Measurements from ENCODE around the gene GIPC2.
"Not testable (repeated sequence)": the region's sequence is repeated elsewhere in the genome, so short reads cannot be mapped to it uniquely, and the experiment has no call there.

Gene GIPC2

GRCh38 chr1:78113156-78113916 is 67.6 kb downstream of the GIPC2 start:
- Histone ChIP-seq H3K9ac (ENCODE audit: low read length) (no peak overlapping the region), H3K4me1 (ENCODE audit: control insufficient read depth, insufficient read depth, low read length) (peaks cover 3% of the 10 kb centered on the region), H3K27ac (ENCODE audit: low read depth, low read length) (no peak overlapping the region), H3K36me3 (ENCODE audit: control insufficient read depth, insufficient read depth, low read length) (no peaks in the 10 kb centered on the region), H3K27me3 (ENCODE audit: control insufficient read depth, insufficient read depth, low read length) (no peaks in the 10 kb centered on the region), H3K4me3 (ENCODE audit: low read length) (no peak overlapping the region)

- no peak overlapping the region for H3K9ac ChIP-seq (ENCODE audit: low read length)
- H3K4me1 ChIP-seq (ENCODE audit: control insufficient read depth, insufficient read depth, low read length) = peaks cover 3% of the 10 kb centered on the region
- H3K4me3 ChIP-seq (ENCODE audit: low read length) = no peak overlapping the region
- no peaks in the 10 kb centered on the region for H3K36me3 ChIP-seq (ENCODE audit: control insufficient read depth, insufficient read depth, low read length)
- no peak overlapping the region for H3K27ac ChIP-seq (ENCODE audit: low read depth, low read length)
- H3K27me3 ChIP-seq (ENCODE audit: control insufficient read depth, insufficient read depth, low read length) = no peaks in the 10 kb centered on the region
Observed at GRCh38 chr1:78114034-78114956, 68.5 kb downstream of the GIPC2 start.

- H3K4me1 ChIP-seq (ENCODE audit: control insufficient read depth, insufficient read depth, low read length); H3K4me3 ChIP-seq (ENCODE audit: low read length); H3K36me3 ChIP-seq (ENCODE audit: control insufficient read depth, insufficient read depth, low read length); H3K9ac ChIP-seq (ENCODE audit: low read length); H3K27me3 ChIP-seq (ENCODE audit: control insufficient read depth, insufficient read depth, low read length); H3K27ac ChIP-seq (ENCODE audit: low read depth, low read length): not testable (repeated sequence)
Observed at GRCh38 chr1:78120485-78120884, 74.7 kb downstream of the GIPC2 start.

- no peak overlapping the region for H3K9ac ChIP-seq (ENCODE audit: low read length)
- H3K27ac ChIP-seq (ENCODE audit: low read depth, low read length) = no peak overlapping the region
- H3K4me3 ChIP-seq (ENCODE audit: low read length) = no peak overlapping the region
- no peaks in the 10 kb centered on the region for H3K4me1 ChIP-seq (ENCODE audit: control insufficient read depth, insufficient read depth, low read length)
- H3K27me3 ChIP-seq (ENCODE audit: control insufficient read depth, insufficient read depth, low read length) = no peaks in the 10 kb centered on the region
- no peaks in the 10 kb centered on the region for H3K36me3 ChIP-seq (ENCODE audit: control insufficient read depth, insufficient read depth, low read length)
Observed at GRCh38 chr1:78121710-78122109, 75.9 kb downstream of the GIPC2 start.

GRCh38 chr1:78122389-78122788 is 76.6 kb downstream of the GIPC2 start:
- Histone ChIP-seq H3K36me3 (ENCODE audit: control insufficient read depth, insufficient read depth, low read length) (no peaks in the 10 kb centered on the region), H3K27me3 (ENCODE audit: control insufficient read depth, insufficient read depth, low read length) (no peaks in the 10 kb centered on the region), H3K4me1 (ENCODE audit: control insufficient read depth, insufficient read depth, low read length) (no peaks in the 10 kb centered on the region), H3K4me3 (ENCODE audit: low read length) (no peak overlapping the region), H3K9ac (ENCODE audit: low read length) (no peak overlapping the region), H3K27ac (ENCODE audit: low read depth, low read length) (no peak overlapping the region)

- Histone ChIP-seq H3K27ac (ENCODE audit: low read depth, low read length) (no peak overlapping the region), H3K9ac (ENCODE audit: low read length) (no peak overlapping the region), H3K4me3 (ENCODE audit: low read length) (no peak overlapping the region), H3K27me3 (ENCODE audit: control insufficient read depth, insufficient read depth, low read length) (no peaks in the 10 kb centered on the region), H3K36me3 (ENCODE audit: control insufficient read depth, insufficient read depth, low read length) (no peaks in the 10 kb centered on the region), H3K4me1 (ENCODE audit: control insufficient read depth, insufficient read depth, low read length) (no peaks in the 10 kb centered on the region)
Observed at GRCh38 chr1:78126506-78126905, 80.7 kb downstream of the GIPC2 start.

- no peaks in the 10 kb centered on the region for H3K4me1 ChIP-seq (ENCODE audit: control insufficient read depth, insufficient read depth, low read length)
Observed at GRCh38 chr1:78132174-78132947, 86.6 kb downstream of the GIPC2 start.

GRCh38 chr1:78132948-78133322 is 87.2 kb downstream of the GIPC2 start:
- no peak overlapping the region for H3K9ac ChIP-seq (ENCODE audit: low read length)
- no peaks in the 10 kb centered on the region for H3K27me3 ChIP-seq (ENCODE audit: control insufficient read depth, insufficient read depth, low read length)
- H3K4me3 ChIP-seq (ENCODE audit: low read length) = no peak overlapping the region
- H3K36me3 ChIP-seq (ENCODE audit: control insufficient read depth, insufficient read depth, low read length) = no peaks in the 10 kb centered on the region
- no peak overlapping the region for H3K27ac ChIP-seq (ENCODE audit: low read depth, low read length)
- H3K4me1 ChIP-seq (ENCODE audit: control insufficient read depth, insufficient read depth, low read length) = no peaks in the 10 kb centered on the region

More at GRCh38 chr1:78132174-78132947, 86.6 kb downstream of the GIPC2 start:
- Histone ChIP-seq H3K4me3 (ENCODE audit: low read length) (no peak overlapping the region), H3K9ac (ENCODE audit: low read length) (no peak overlapping the region), H3K36me3 (ENCODE audit: control insufficient read depth, insufficient read depth, low read length) (no peaks in the 10 kb centered on the region), H3K27ac (ENCODE audit: low read depth, low read length) (no peak overlapping the region), H3K27me3 (ENCODE audit: control insufficient read depth, insufficient read depth, low read length) (no peaks in the 10 kb centered on the region)

- Histone ChIP-seq H3K27ac (ENCODE audit: low read depth, low read length) (no peak overlapping the region), H3K27me3 (ENCODE audit: control insufficient read depth, insufficient read depth, low read length) (no peaks in the 10 kb centered on the region), H3K4me3 (ENCODE audit: low read length) (no peak overlapping the region), H3K4me1 (ENCODE audit: control insufficient read depth, insufficient read depth, low read length) (no peaks in the 10 kb centered on the region), H3K36me3 (ENCODE audit: control insufficient read depth, insufficient read depth, low read length) (no peaks in the 10 kb centered on the region), H3K9ac (ENCODE audit: low read length) (no peak overlapping the region)
Observed at GRCh38 chr1:78136680-78137079, 90.9 kb downstream of the GIPC2 start.

- H3K27me3 ChIP-seq (ENCODE audit: control insufficient read depth, insufficient read depth, low read length) = no peaks in the 10 kb centered on the region
- no peaks in the 10 kb centered on the region for H3K36me3 ChIP-seq (ENCODE audit: control insufficient read depth, insufficient read depth, low read length)
- H3K4me1 ChIP-seq (ENCODE audit: control insufficient read depth, insufficient read depth, low read length) = no peaks in the 10 kb centered on the region
- H3K9ac ChIP-seq (ENCODE audit: low read length) = no peak overlapping the region
- H3K4me3 ChIP-seq (ENCODE audit: low read length) = no peak overlapping the region
- H3K27ac ChIP-seq (ENCODE audit: low read depth, low read length) = no peak overlapping the region
Observed at GRCh38 chr1:78141531-78142231, 95.9 kb downstream of the GIPC2 start.

GRCh38 chr1:78142736-78143135 is 97.0 kb downstream of the GIPC2 start:
- H3K36me3 ChIP-seq (ENCODE audit: control insufficient read depth, insufficient read depth, low read length) = no peaks in the 10 kb centered on the region
- no peak overlapping the region for H3K27ac ChIP-seq (ENCODE audit: low read depth, low read length)
- H3K9ac ChIP-seq (ENCODE audit: low read length) = no peak overlapping the region
- H3K4me1 ChIP-seq (ENCODE audit: control insufficient read depth, insufficient read depth, low read length) = no peaks in the 10 kb centered on the region
- H3K4me3 ChIP-seq (ENCODE audit: low read length) = no peak overlapping the region
- no peaks in the 10 kb centered on the region for H3K27me3 ChIP-seq (ENCODE audit: control insufficient read depth, insufficient read depth, low read length)

GRCh38 chr1:78143152-78143551 is 97.4 kb downstream of the GIPC2 start:
- H3K36me3 ChIP-seq (ENCODE audit: control insufficient read depth, insufficient read depth, low read length) = no peaks in the 10 kb centered on the region
- H3K27ac ChIP-seq (ENCODE audit: low read depth, low read length) = no peak overlapping the region
- no peak overlapping the region for H3K9ac ChIP-seq (ENCODE audit: low read length)
- H3K4me1 ChIP-seq (ENCODE audit: control insufficient read depth, insufficient read depth, low read length) = no peaks in the 10 kb centered on the region
- no peaks in the 10 kb centered on the region for H3K27me3 ChIP-seq (ENCODE audit: control insufficient read depth, insufficient read depth, low read length)
- H3K4me3 ChIP-seq (ENCODE audit: low read length) = no peak overlapping the region

All from rectal smooth muscle tissue (tissue), 1 donor.